Psoas muscle (tissue), 8 donors: Measurements from ENCODE around the gene USP4. TPM values are rescaled to one million over a fixed set of nuclear protein-coding genes. Genes with fewer than 3 reads are reported as not detected.

ENCODE experiments used
- ATAC-seq, 4 donors: fragments of 200-7000 bp; cut with Tn5 transposase; one replicate each; pipeline ENCODE4 v1.9.1; 2020; ENCODE audit warnings: moderate library complexity in 3 of 4, mild to moderate bottlenecking in 2 of 4
- DNase-seq, 2 donors: peaks; one replicate each; pipeline ENCODE4 v3.0.0-alpha.2; 2020
- H3K27ac ChIP-seq: fragments of 200-600 bp; one replicate; pipeline ENCODE4 v1.8.0; 2022
- H3K27me3 ChIP-seq, 3 donors: fragments of 200-600 bp in 1 of 3; one replicate each; pipeline versions ENCODE4 v1.6.1 to v1.8.0; 2013 to 2022; ENCODE audit warnings: low read length in 2 of 3, mild to moderate bottlenecking in 2 of 3, moderate library complexity in 1 of 3; ENCODE audit not compliant: insufficient read depth in 3 of 3
- H3K36me3 ChIP-seq, 2 donors: fragments of 200-600 bp in 1 of 2; one replicate each; pipeline versions ENCODE4 v1.6.1 to v1.8.0; 2013 to 2022; ENCODE audit warnings: low read depth in 1 of 2, mild to moderate bottlenecking in 1 of 2, moderate library complexity in 1 of 2; ENCODE audit not compliant: insufficient read depth in 1 of 2
- H3K4me1 ChIP-seq: fragments of 200-600 bp; one replicate; pipeline ENCODE4 v1.8.0; 2022
- H3K4me3 ChIP-seq: fragments of 200-600 bp; one replicate; pipeline ENCODE4 v1.8.0; 2022; ENCODE audit warnings: mild to moderate bottlenecking
- H3K9me3 ChIP-seq: fragments of 200-600 bp; one replicate; pipeline ENCODE4 v1.8.0; 2022
- WGBS, 3 donors: extraction: QIAGEN DNeasy Blood & Tissue Kit; methylation state at CpG; one replicate each; pipeline versions ENCODE4 v1.1.6 to v1.1.7; 2013; 5-methylcytosine and 5-hydroxymethylcytosine counted together
- intact Hi-C, 2 donors: fragments of 100-400 bp; cut with DNase I; formaldehyde crosslinking; loops; one replicate each; pipeline versions ENCODE4 v1.11.0 to v1.14.2; 2022
- polyA plus RNA-seq, 3 donors: library from polyadenylated mRNA; stranded (reverse); fragments of 200-250 nt; gene quantifications; one replicate each; pipeline ENCODE4 v1.2.3, GENCODE V29; 2013
- total RNA-seq, 4 donors: library from RNA; stranded (reverse); fragmentation: NEBNext Ultra II Directional in 2 of 4; extraction: Animal tissue kit (Norgen Biotek cat#: 25700) in 2 of 4; gene quantifications; one replicate each; pipeline versions ENCODE4 v1.2.1 to v1.2.4, GENCODE V29; 2021 to 2023
- TF ChIP-seq, protein P1 (sequence below): fragments of 200-600 bp; IDR thresholded peaks from one replicate; pipeline ENCODE4 v1.8.0; 2022; ENCODE audit warnings: antibody characterized with exemption
- donor health status: healthy with polysubstance abuse.
- donor health status: DM: no; HTN: no; CAD: no; lungs with moderate emphysema.
- donor health status: Bipolar disorder and iron deficiency.
- donor health status: healthy.
- donor health status: DM: yes; HTN: yes; CAD: no.
- donor health status: DM: no; HTN: no; CAD: no.
- donor health status: DM: no; HTN: no; CAD: no.
- donor health status: DM: yes; HTN: yes; CAD: no.

Gene USP4
- total and polyA plus RNA-seq, 7 donors = 16.3 to 35.2 (median 26.7) TPM

DNA sequence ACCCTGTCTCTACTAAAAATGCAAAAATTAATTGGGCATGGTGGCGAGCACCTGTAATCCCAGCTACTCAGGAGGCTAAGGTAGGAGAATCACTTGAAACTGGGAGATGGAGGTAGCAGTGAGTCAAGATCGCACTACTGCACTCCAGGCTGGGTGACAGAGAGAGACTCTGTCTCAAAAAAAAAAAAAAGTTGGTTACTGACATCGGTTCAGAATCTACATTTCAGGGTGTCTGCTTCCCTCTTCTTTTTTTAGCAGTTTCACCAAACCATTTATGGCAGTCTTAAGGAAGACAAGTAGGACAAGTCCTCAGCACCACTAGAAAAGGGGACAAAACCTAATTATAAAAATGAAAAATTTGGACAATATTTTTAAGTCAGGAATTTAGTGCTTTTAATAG is 3.3 kb upstream of the USP4 start:
- Histone ChIP-seq H3K36me3 (no peaks in the 10 kb centered on the region), H3K4me3 (no peak overlapping the region), H3K9me3 (no peaks in the 10 kb centered on the region), H3K27me3 (no peaks in the 10 kb centered on the region), H3K27ac (no peak overlapping the region), H3K4me1 (peaks cover 12% of the 10 kb centered on the region)
- intact Hi-C loops = loop anchor here (5.0 kb wide), 2 partner anchors 69 to 171 kb away; partner anchors contain the start of genes KLHDC8B (in 1 of the 2), RHOA (in 1 of the 2) and TCTA (in 1 of the 2)
- WGBS, 3 donors = 73 to 88% (median 76%) methylated on average over 3 of the region's 3 CpGs
- DNase-seq (no peak), ATAC-seq (no peak)
- TF ChIP-seq, protein P1, sequence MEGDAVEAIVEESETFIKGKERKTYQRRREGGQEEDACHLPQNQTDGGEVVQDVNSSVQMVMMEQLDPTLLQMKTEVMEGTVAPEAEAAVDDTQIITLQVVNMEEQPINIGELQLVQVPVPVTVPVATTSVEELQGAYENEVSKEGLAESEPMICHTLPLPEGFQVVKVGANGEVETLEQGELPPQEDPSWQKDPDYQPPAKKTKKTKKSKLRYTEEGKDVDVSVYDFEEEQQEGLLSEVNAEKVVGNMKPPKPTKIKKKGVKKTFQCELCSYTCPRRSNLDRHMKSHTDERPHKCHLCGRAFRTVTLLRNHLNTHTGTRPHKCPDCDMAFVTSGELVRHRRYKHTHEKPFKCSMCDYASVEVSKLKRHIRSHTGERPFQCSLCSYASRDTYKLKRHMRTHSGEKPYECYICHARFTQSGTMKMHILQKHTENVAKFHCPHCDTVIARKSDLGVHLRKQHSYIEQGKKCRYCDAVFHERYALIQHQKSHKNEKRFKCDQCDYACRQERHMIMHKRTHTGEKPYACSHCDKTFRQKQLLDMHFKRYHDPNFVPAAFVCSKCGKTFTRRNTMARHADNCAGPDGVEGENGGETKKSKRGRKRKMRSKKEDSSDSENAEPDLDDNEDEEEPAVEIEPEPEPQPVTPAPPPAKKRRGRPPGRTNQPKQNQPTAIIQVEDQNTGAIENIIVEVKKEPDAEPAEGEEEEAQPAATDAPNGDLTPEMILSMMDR = no peak

DNA sequence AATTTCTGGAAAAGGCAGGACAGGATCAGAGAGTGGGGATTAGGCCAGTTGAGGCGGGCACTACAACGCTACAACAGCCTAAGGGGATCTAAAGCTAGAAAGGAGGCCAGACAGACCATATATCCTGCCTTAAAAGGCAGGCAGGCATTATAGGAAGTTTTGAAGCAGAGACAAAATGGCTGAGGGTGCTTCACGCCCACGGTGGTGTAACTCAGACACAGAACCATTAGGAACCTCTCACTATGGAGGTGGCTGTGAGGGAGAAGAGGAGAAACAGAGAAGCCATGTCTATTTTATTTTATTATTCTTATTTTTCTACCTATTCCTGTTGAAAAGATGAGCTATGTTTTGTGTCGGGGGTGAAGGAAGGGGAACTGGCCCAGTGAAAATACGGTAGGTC is 2.1 kb upstream of the USP4 start:
- no peak overlapping the region for H3K4me3 ChIP-seq
- H3K36me3 ChIP-seq = peaks cover under 1 to 4% of the 10 kb centered on the region in 2 donors
- 90 to 94% (median 92%) methylated on average over 6 of the region's 6 CpGs for whole genome bisulfite sequencing, 3 donors
- peak in 1 of 2 donors; percentile 6 for DNase-seq
- ATAC-seq = no peak
- no peak overlapping the region for H3K27ac ChIP-seq
- TF ChIP-seq, protein P1 = no peak
- H3K27me3 ChIP-seq = no peaks in the 10 kb centered on the region
- H3K9me3 ChIP-seq = no peaks in the 10 kb centered on the region
- H3K4me1 ChIP-seq = peaks cover 15% of the 10 kb centered on the region
- intact Hi-C loops = loop anchor here (2.0 to 5.0 kb wide), 3 partner anchors 70 to 170 kb away; partner anchors contain the start of genes KLHDC8B (in 1 of the 2), RHOA (in 1 of the 2) and TCTA (in 1 of the 2)

DNA sequence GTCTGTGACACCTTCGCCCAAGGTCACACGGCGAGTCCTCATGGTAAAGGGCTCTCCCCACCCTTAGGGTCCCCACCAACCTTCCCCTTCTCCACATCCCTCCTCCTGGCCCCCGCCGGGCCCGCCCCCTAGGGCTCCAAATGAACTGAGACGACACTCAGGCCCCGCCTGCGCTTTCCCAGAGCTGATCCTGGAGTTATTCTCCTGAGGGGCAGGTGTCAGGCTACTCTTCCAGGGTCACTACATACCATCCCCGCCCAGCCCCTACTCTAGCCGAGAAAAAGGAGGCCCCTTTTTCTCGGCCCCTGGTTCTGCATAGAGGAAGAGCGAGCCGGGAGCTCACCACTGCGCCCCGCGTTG is 292 bp downstream of the USP4 start:
- intact Hi-C loops = no loop called here
- 0 to 1% (median 1%) methylated on average over 17 of the region's 17 CpGs for WGBS, 3 donors
- peak; percentile 34 to 59 for DNase-seq

DNA sequence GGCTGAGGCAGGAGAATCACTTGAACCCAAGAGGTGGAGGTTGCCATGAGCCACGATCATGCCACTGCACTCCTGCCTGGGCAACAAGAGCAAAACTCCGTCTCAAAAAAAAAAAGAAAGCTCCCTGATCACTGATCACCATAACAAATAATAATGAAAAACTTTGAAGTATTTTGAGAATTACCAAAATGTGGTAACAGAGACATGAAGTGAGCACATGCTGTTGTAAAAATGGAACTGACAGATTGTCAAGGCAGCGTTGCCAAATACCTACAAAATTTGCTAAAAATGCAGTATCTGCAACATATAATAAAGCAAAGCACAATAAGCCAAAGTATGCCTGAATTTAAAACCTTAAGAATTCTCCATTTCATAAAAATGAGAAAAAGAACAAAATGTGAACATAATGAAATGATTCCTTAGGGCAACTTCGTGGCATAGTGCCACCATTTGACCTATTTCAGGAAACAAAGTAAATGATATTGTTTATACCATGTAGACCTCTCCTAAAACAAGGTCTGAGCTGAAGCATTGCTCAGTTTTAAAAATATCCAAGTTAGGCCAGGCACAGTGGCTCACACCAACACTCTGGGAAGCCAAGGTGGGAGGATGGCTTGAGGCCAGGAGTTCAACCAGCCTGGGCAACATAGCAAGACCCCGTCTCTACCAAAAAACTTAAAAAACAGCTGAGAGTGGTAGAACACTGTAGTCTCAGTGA is 5.8 kb downstream of the USP4 start:
- ATAC-seq (peak in 1 of 4 donors; percentile 73), DNase-seq (peak in 1 of 2 donors; percentile 19)
- H3K4me3 ChIP-seq = no peak overlapping the region
- H3K9me3 ChIP-seq = no peaks in the 10 kb centered on the region
- H3K36me3 ChIP-seq = peaks cover 12 to 82% of the 10 kb centered on the region in 2 donors
- 51 to 71% (median 55%) methylated on average over 5 of the region's 5 CpGs for WGBS, 3 donors
- intact Hi-C loops = no loop called here
- H3K4me1 ChIP-seq = peaks cover 8% of the 10 kb centered on the region
- H3K27ac ChIP-seq = peak overlapping the region; percentile 38
- TF ChIP-seq, protein P1 = no peak
- H3K27me3 ChIP-seq = no peaks in the 10 kb centered on the region

More for the DNA sequence above, 292 bp downstream of the USP4 start:
- Histone ChIP-seq H3K4me3 (peak overlapping the region; percentile 98), H3K27me3 (no peaks in the 10 kb centered on the region), H3K36me3 (peaks cover 5 to 27% of the 10 kb centered on the region in 2 donors), H3K4me1 (peaks cover 15% of the 10 kb centered on the region), H3K27ac (peak overlapping the region; percentile 92), H3K9me3 (no peaks in the 10 kb centered on the region)
- TF ChIP-seq, protein P1 = no peak
- ATAC-seq = peak; percentile 13 to 53 (median 25)
